HG03196 (cell line): ENCODE results near the gene LSMEM2.
"Not testable (repeated sequence)": the region's sequence is repeated elsewhere in the genome, so short reads cannot be mapped to it uniquely, and the experiment has no call there.

ENCODE experiments used
- ATAC-seq: cut with Tn5 transposase; IDR thresholded peaks from one replicate; pipeline ENCODE4 v1.9.1; 2021; ENCODE audit not compliant: unreplicated experiment

Gene LSMEM2

GRCh38 chr3:50278880-50279224 is at the start of gene LSMEM2:
Gene LSMEM2 (plus strand): TSS chr3:50279087. CDS start chr3:50279114, 27 bp downstream.
- ATAC-seq = no peak

DNA sequence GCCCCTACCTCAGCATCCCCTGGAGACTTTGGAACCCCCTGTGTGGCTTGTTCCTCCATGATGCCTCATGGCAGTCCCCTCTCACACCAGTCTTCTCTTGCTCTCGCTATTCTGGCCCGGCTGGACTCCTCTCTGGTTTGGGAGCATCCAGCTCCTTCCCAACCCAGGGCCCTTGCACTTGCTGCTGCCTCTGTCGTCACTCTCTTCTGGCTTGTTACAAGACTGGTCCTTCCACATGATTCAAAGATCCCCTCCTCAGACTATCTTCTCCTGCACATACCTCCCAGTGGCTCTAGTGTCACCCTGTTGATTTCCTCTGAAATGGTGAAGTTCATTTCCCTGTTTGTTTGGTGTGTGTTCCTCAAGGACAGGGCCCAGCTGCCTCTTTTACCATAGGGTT is 49.4 kb upstream of the LSMEM2 start:
- no peak for ATAC-seq

- ATAC-seq = no peak
These were observed 48.6 kb upstream of the LSMEM2 start for GRCh38 chr3:50230104-50230793.

DNA sequence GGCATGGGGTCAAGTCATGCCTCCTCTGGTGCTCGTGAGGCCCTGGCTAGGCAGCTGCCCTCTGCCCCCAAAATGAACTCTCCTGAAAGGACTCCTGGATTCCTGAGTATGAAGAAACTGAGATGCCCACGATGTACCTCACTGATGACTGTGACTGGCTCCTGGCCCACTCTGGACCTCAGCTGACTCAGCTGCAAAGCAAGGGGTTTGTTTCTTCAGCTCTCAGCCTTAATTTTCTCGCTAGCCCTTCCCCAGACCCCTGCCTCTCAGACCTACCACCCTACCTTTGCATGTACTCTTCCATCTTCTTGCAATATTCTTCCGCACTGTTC is 48.1 kb upstream of the LSMEM2 start:
- no peak for ATAC-seq

GRCh38 chr3:50231581-50231980 is 47.3 kb upstream of the LSMEM2 start:
- ATAC-seq = no peak

- no peak for ATAC-seq
These were observed 46.6 kb upstream of the LSMEM2 start for GRCh38 chr3:50232303-50232702.

- ATAC-seq = no peak
These were observed 45.7 kb upstream of the LSMEM2 start for GRCh38 chr3:50233176-50233575.

DNA sequence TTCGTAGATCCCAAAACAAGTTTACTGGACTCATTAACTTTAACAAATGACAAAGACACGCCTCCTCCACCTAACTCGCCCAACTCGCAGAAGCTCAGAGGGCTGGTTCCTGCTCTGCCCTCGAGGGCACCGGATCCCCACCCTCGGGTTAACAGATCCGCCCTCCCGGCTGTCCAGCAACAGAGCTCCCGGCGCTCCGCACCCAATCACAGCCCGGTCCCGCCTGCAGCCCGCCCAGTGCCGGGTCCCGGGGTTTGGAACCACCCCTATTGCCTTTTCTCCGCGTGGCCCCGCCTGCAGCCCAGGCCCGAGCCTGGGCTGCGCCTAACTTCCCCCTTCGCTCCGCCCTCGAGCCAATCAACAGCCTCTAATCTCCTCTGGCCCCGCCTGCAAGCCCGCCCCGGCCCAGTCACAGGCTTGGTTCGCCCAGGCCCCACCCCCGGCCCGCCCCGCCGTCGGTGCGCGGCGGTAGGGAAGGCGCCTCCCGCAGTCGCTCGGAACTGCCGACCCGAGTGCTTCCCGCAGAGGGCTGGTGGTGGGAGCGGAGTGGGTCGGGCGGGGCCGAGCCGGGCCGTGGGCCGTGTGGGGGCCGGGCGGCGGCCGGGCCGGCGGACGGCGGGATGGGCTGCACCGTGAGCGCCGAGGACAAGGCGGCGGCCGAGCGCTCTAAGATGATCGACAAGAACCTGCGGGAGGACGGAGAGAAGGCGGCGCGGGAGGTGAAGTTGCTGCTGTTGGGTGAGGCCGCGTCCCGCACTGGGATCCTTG is 43.0 kb upstream of the LSMEM2 start, which contains the start of gene GNAI2:
Gene GNAI2, plus strand, starts transcription at position 489 of the 768 bp plus-strand sequence. Its CDS starts 132 bp downstream, at position 621.
- ATAC-seq = peak; percentile 90

DNA sequence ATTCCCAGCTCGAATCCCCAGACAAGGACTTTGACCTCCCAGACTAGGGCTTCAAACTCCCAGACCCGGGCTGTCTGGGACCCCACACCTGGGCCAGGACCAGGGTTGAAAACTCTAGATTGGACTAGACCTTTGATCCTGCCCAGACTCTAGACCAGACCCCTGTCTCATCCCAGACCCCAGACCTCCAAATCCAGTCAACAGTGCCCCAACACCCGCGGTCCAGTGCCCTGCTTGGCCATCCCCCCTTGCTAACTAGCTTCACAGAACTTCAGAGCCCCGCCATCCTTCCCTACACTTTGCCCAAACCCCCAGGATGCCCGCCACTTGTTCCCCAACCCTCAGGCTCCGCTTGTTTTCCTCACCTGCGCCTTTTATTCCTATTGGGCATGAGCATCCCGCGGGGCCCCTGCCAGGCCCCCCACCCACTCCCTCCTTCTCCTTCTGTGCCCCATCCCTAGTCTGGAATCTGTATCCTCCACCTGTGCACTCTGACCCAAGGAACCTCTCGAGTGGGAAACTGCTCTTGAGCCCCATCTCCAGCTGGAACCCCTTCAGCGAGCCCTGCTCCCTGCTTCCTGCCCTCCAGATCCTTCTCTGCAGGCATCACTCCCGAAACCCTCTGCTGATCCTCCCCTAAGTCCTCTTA is 42.3 kb upstream of the LSMEM2 start:
- ATAC-seq = no peak

DNA sequence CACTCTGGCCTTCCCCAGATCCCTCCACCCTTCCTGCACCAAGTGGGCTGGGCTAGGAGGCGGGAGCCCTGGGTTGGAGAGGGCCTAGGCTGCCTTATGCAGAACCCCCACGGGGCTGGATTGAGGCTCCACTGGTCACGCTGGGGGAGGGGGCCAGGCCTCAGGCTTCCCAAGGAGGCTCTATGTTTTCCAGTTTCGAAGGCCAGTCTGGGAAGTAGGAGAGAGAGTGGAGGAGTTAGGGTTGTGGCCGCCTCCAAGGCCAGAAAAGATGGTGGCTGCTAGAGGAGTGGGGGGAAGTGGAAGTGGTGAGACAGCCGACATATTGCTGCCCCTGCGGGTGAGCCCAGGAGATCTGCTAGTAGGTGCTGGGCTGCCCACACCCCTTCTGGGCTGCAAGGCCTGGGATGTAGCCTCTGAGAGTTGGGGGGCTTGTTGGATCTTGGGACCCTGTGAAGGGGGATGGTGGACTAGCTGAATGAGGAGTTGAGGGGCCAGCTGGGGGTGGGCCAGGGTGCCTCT is 41.7 kb upstream of the LSMEM2 start:
- ATAC-seq = no peak

GRCh38 chr3:50237754-50238548 is 40.9 kb upstream of the LSMEM2 start:
- peak; percentile 32 for ATAC-seq

- ATAC-seq = no peak
These were observed 40.3 kb upstream of the LSMEM2 start for GRCh38 chr3:50238549-50239026.

DNA sequence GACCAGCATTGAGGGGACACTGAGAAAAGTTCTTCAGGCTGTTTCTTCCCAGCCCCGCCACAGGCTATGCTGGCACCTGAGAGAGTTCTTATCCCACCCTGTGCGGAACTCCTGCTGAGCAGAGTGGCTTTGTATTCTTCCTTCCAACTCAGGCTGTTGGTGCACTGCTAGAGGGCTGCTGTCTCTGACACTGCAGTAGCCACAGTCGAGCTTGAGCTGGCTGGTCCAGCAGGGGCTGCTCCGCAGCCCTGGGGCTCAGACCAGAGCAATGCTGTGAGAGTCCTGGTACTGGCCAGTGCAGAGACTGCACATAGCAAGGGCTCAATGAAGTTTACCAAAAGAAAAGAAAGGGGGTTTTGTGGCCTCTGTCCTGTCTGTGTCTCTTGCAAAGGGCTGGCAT is 39.2 kb upstream of the LSMEM2 start:
- ATAC-seq = no peak

- no peak for ATAC-seq
These were observed 37.7 kb upstream of the LSMEM2 start for GRCh38 chr3:50241163-50241562.

- ATAC-seq = no peak
These were observed 37.0 kb upstream of the LSMEM2 start for GRCh38 chr3:50241713-50242380.

GRCh38 chr3:50242381-50242770 is 36.5 kb upstream of the LSMEM2 start:
- ATAC-seq = no peak

DNA sequence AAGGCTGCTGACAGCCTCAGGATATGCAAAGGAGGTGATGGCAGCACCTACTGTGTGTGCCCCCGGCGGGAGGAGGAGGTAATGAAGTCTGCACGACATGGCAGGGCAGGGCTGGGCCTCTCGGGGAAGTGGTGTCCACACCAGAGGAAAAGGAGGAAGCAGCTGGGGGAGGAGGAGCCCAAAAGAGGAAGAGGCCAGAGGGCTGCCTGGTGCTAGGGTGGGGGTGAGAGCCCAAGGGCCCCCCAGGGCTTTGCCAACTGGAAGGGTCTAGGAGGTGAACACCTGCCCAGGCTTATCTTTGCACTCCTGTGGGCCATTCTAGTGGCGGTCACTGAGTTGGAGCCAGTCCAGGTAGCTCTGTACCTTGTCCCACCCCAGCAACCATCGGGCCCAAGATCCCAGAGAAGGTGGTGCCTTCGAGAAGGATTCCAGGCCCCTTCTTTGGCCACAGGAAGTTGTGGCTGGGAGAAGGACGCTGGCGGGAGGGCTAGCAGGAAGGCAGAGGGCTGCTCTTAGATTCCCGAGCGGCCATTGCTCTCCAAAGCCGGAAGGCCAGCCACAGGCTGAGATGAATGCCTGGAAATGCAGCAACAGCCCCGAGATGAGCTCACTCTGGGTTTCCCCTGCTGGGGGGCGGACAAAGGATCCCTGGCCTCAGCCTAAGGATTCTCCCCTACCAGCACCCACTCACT is 35.9 kb upstream of the LSMEM2 start:
- ATAC-seq = no peak

DNA sequence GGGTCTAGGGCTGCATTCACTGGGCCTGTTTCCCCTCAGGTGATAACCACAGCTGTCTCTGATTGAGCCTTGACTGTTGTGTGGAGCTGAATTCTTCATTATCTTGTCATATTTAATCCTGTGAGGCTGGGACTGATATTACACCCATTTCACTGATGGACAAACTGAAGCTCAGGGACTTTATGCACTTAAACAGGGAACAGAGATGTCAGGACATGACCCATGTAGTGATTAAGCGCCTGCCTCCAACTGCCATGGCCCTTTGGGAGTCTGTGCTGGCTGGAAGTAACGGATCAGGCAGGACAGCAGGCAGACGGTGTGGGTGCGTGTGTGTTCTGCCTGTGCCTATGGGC is 35.4 kb upstream of the LSMEM2 start:
- no peak for ATAC-seq

- not testable (repeated sequence) for ATAC-seq
These were observed 34.1 kb upstream of the LSMEM2 start for GRCh38 chr3:50244813-50245212.

- no peak for ATAC-seq
These were observed 33.6 kb upstream of the LSMEM2 start for GRCh38 chr3:50245251-50245745.
